GM23248 (cell line): ENCODE measurements around the gene ATP8A2. TPM values are rescaled to one million over a fixed set of nuclear protein-coding genes. Genes with fewer than 3 reads are reported as not detected.

ENCODE experiments used
- DNase-seq: peaks from one replicate; pipeline ENCODE4 v3.0.0-alpha.2; 2015
- H2AFZ ChIP-seq: fragments of 200-600 bp; sonication (generic); 2 replicates; pipeline ENCODE4 v1.6.1; 2016; ENCODE audit warnings: antibody characterized with exemption
- H3F3A ChIP-seq: fragments of 200-600 bp; sonication (generic); 2 replicates; pipeline ENCODE4 v1.6.1; 2016; ENCODE audit warnings: mild to moderate bottlenecking, antibody characterized with exemption, mixed run types; ENCODE audit not compliant: insufficient read depth
- H3K27ac ChIP-seq: fragments of 200-600 bp; sonication (generic); 2 replicates; pipeline ENCODE4 v1.5.1; 2016; ENCODE audit warnings: mild to moderate bottlenecking
- H3K27me3 ChIP-seq: fragments of 200-600 bp; sonication (generic); replicated peaks from 2 replicates; pipeline ENCODE4 v1.6.1; 2016; ENCODE audit warnings: mild to moderate bottlenecking; ENCODE audit not compliant: insufficient read depth
- H3K36me3 ChIP-seq: fragments of 200-600 bp; sonication (generic); 2 replicates; pipeline ENCODE4 v1.6.1; 2016; ENCODE audit warnings: low read depth, mild to moderate bottlenecking
- H3K4me1 ChIP-seq: fragments of 200-600 bp; sonication (generic); 2 replicates; pipeline ENCODE4 v1.6.1; 2016; ENCODE audit warnings: mild to moderate bottlenecking; ENCODE audit not compliant: insufficient read depth
- H3K4me2 ChIP-seq: fragments of 200-600 bp; sonication (generic); one replicate; pipeline ENCODE4 v1.6.1; 2016; ENCODE audit warnings: mild to moderate bottlenecking; ENCODE audit not compliant: unreplicated experiment
- H3K4me3 ChIP-seq: fragments of 200-600 bp; sonication (generic); 2 replicates; pipeline ENCODE4 v1.5.1; 2016; ENCODE audit warnings: mild to moderate bottlenecking
- H3K79me2 ChIP-seq: fragments of 200-600 bp; sonication (generic); 2 replicates; pipeline ENCODE4 v1.6.1; 2016; ENCODE audit warnings: mild to moderate bottlenecking; ENCODE audit not compliant: insufficient read depth
- H3K9ac ChIP-seq: fragments of 200-600 bp; sonication (generic); 2 replicates; pipeline ENCODE4 v1.6.1; 2016; ENCODE audit warnings: mild to moderate bottlenecking
- H3K9me2 ChIP-seq: fragments of 200-600 bp; sonication (generic); 2 replicates; pipeline ENCODE4 v1.6.1; 2016; ENCODE audit warnings: mixed run types, mild to moderate bottlenecking, moderate library complexity; ENCODE audit not compliant: insufficient read depth
- H3K9me3 ChIP-seq: fragments of 200-600 bp; sonication (generic); one replicate; pipeline ENCODE4 v1.6.1; 2017; ENCODE audit warnings: low read depth
- H4K20me1 ChIP-seq: fragments of 200-600 bp; sonication (generic); 2 replicates; pipeline ENCODE4 v1.6.0; 2016; ENCODE audit not compliant: insufficient read depth
- EZH2 ChIP-seq: fragments of 200-600 bp; sonication (generic); IDR thresholded peaks from 2 replicates; pipeline ENCODE4 v1.6.1; 2018; ENCODE audit warnings: antibody characterized with exemption, mild to moderate bottlenecking; ENCODE audit not compliant: insufficient read depth, poor library complexity, severe bottlenecking
- EZH2phosphoT487 ChIP-seq: fragments of 200-600 bp; sonication (generic); IDR thresholded peaks from 2 replicates; pipeline ENCODE4 v1.6.1; 2018; ENCODE audit warnings: antibody characterized with exemption, moderate library complexity, mild to moderate bottlenecking, low read depth; ENCODE audit not compliant: insufficient read depth
- WGBS, 2 experiments: methylation state at CpG; one replicate each; pipeline ENCODE4 v1.1.6; 2015 to 2017; ENCODE audit warnings: low lambda C conversion rate in 2 of 2, low coverage in 1 of 2; ENCODE audit errors: missing lambda C conversion rate in 2 of 2; 5-methylcytosine and 5-hydroxymethylcytosine counted together
- in situ Hi-C: fragments of 300-500 bp; cut with MboI; formaldehyde crosslinking; loops from 2 replicates; pipeline ENCODE4 v1.15.0; 2020
- polyA plus RNA-seq: library from polyadenylated mRNA; unstranded; fragments of >200 nt; fragmentation: Nextera tagmentation; extraction: Ambion mirVana; gene quantifications from 2 replicates; pipeline ENCODE4 v1.2.1, GENCODE V29; 2016
- total RNA-seq: library from RNA; depleted of rRNA; stranded (reverse); fragments of >200 nt; shearing (Covaris generic); gene quantifications from 2 replicates; pipeline ENCODE4 v1.2.3, GENCODE V29; 2014

ATP8A2 gene
- total and polyA plus RNA-seq, 2 experiments from 2014 or later = under 0.01 to 0.05 TPM

DNA sequence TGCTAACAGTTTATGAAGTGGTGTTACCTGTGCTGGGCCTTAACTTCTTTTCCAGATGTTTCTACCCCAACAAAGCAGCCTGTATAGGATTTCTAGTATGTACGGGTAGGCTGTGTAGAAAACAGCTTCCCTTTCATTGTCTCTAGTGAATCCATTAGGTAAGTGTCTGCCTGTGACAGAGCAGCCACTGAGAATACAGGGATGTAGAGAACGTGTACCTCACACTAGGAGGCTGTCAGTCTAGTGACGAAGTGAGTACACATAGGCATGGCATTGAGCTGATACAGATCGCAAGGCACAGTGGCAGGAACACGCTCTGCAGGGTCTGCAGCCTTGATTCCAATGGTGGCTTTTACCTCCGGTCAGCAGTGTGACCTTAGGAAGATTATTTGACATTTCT, 562.4 kb downstream of the ATP8A2 start:
- Histone ChIP-seq H4K20me1 (no peaks in the 10 kb centered on the region), H3K27ac (no peak overlapping the region), H3K4me1 (no peaks in the 10 kb centered on the region), H3K79me2 (no peaks in the 10 kb centered on the region), H3K36me3 (no peaks in the 10 kb centered on the region), H2AFZ (no peak overlapping the region), H3K4me2 (no peak overlapping the region), H3K4me3 (no peak overlapping the region), H3K9me3 (no peaks in the 10 kb centered on the region), H3K9me2 (no peaks in the 10 kb centered on the region), H3K27me3 (no peaks in the 10 kb centered on the region), H3F3A (no peaks in the 10 kb centered on the region), H3K9ac (no peak overlapping the region)
- no peak for DNase-seq
- WGBS, 2 experiments = 23 to 27% methylated on average over 6 of the region's 6 CpGs
- no peak for TF ChIP-seq EZH2phosphoT487
- TF ChIP-seq EZH2 = no peak
- in situ Hi-C loops = no loop called here

- H3K79me2 ChIP-seq = no peaks in the 10 kb centered on the region
- in situ Hi-C loops = no loop called here
- no peak overlapping the region for H3K4me3 ChIP-seq
- no peak overlapping the region for H3K4me2 ChIP-seq
- H2AFZ ChIP-seq = no peak overlapping the region
- no peaks in the 10 kb centered on the region for H4K20me1 ChIP-seq
- no peaks in the 10 kb centered on the region for H3K9me2 ChIP-seq
- no peaks in the 10 kb centered on the region for H3K9me3 ChIP-seq
- 55 to 57% methylated on average over 24 of the region's 24 CpGs for WGBS, 2 experiments
- H3K9ac ChIP-seq = no peak overlapping the region
- no peak overlapping the region for H3K27ac ChIP-seq
- no peaks in the 10 kb centered on the region for H3K4me1 ChIP-seq
- no peaks in the 10 kb centered on the region for H3K36me3 ChIP-seq
- DNase-seq = no peak
- H3F3A ChIP-seq = no peaks in the 10 kb centered on the region
- TF ChIP-seq EZH2phosphoT487 (no peak), EZH2 (no peak)
- no peaks in the 10 kb centered on the region for H3K27me3 ChIP-seq
These were observed 568.4 kb downstream of the ATP8A2 start for GRCh38 chr13:25939961-25940687.

DNA sequence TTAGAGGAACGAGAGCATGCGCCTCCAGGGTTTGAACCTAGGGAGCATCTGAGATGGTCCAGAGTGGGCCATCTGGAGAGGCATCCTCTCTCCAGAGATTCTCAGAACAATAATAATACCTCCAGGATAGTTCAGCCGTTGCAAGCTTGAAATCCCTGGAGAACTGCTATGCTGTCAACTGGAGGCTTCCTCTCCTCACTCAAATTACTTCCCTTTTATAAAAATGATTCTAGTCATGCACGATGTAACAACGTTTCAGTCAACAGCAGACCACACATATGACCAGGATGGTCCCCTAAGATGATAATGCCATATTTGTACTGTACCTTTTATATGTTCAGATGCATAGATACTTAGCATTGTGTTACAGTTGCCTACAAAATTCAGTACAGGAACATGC, 571.3 kb downstream of the ATP8A2 start:
- Histone ChIP-seq H3K36me3 (no peaks in the 10 kb centered on the region), H2AFZ (no peak overlapping the region), H3K4me2 (no peak overlapping the region), H4K20me1 (no peaks in the 10 kb centered on the region), H3F3A (no peaks in the 10 kb centered on the region), H3K27ac (no peak overlapping the region), H3K9me3 (no peaks in the 10 kb centered on the region), H3K79me2 (no peaks in the 10 kb centered on the region), H3K9ac (no peak overlapping the region), H3K9me2 (no peaks in the 10 kb centered on the region), H3K4me3 (no peak overlapping the region), H3K27me3 (no peaks in the 10 kb centered on the region), H3K4me1 (no peaks in the 10 kb centered on the region)
- in situ Hi-C loops = no loop called here
- no peak for TF ChIP-seq EZH2
- TF ChIP-seq EZH2phosphoT487 = no peak
- DNase-seq = no peak
- WGBS, 2 experiments = 35 to 40% methylated on average over 5 of the region's 5 CpGs

DNA sequence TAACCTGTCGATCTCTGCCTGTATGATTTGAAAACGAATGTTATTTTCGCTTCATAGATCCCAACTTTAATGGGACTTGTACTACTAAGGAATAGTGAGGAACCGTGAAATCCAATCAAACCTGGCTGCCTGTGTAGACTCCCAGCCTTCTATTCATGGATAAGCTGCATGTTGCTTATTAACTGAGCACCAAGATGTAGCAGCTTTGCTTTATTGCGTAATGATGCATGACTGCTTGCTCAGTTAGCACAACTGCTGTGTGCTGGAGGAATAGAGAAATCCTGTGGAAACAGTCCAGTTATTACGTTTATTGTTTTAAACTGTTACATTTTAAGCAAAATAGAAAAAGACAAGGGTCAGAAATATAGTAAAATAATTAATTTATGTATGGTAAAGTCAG, 571.9 kb downstream of the ATP8A2 start:
- Histone ChIP-seq H3K4me1 (no peaks in the 10 kb centered on the region), H3K4me3 (no peak overlapping the region), H3K36me3 (no peaks in the 10 kb centered on the region), H2AFZ (no peak overlapping the region), H3K79me2 (no peaks in the 10 kb centered on the region), H3K27me3 (no peaks in the 10 kb centered on the region), H3K27ac (no peak overlapping the region), H3K9me2 (no peaks in the 10 kb centered on the region), H3K4me2 (no peak overlapping the region), H4K20me1 (no peaks in the 10 kb centered on the region), H3K9me3 (no peaks in the 10 kb centered on the region), H3K9ac (no peak overlapping the region), H3F3A (no peaks in the 10 kb centered on the region)
- TF ChIP-seq EZH2phosphoT487 (no peak), EZH2 (no peak)
- WGBS, 2 experiments = 41 to 49% methylated on average over 6 of the region's 6 CpGs
- peak; percentile 15 for DNase-seq
- in situ Hi-C loops = no loop called here
